B cell (primary cell): ENCODE data around the gene MOB3C. TPM values are rescaled to one million over a fixed set of nuclear protein-coding genes. Genes with fewer than 3 reads are reported as not detected.

Source experiments
- ATAC-seq: fragments of 200-7000 bp; cut with Tn5 transposase; one replicate; pipeline ENCODE4 v1.10.0; 2021; ENCODE audit warnings: low read depth, mild to moderate bottlenecking, moderate number of reproducible peaks, moderate library complexity
- CTCF ChIA-PET: fragments of 350-600 bp; sonication (Branson Sonifier 250); formaldehyde crosslinking; loops from one replicate; lab custom pipeline; 2021; ENCODE audit warnings: antibody characterized with exemption, inconsistent platforms; lab: Charles Lee
- POLR2A ChIA-PET: fragments of 350-600 bp; sonication (Branson Sonifier 250); formaldehyde crosslinking; loops from one replicate; lab custom pipeline; 2021; ENCODE audit warnings: antibody characterized with exemption; lab: Charles Lee
- DNase-seq: peaks from one replicate; pipeline ENCODE4 v3.0.0; 2013
- H2AFZ ChIP-seq: 2 replicates; pipeline ENCODE4 v1.6.1; 2012; ENCODE audit warnings: mild to moderate bottlenecking, low read depth, low read length; ENCODE audit not compliant: insufficient read depth, poor library complexity, severe bottlenecking
- H3K27ac ChIP-seq, 2 donors: 1 replicate in 1 of 2; 2 replicates in 1 of 2; pipeline ENCODE4 v1.5.1; 2012 to 2013; ENCODE audit warnings: low read length in 2 of 2, mild to moderate bottlenecking in 2 of 2, moderate library complexity in 1 of 2
- H3K27me3 ChIP-seq, 4 experiments: fragments of 200-600 bp in 1 of 4; sonication (generic) in 1 of 4; replicated peaks in 1 of 4; 1 replicate in 2 of 4; 2 replicates in 2 of 4; pipeline versions ENCODE4 v1.6.1 to v1.7.0; 2013 to 2016; ENCODE audit warnings: low read length in 3 of 4, mild to moderate bottlenecking in 2 of 4, mixed read lengths in 1 of 4, moderate library complexity in 1 of 4; ENCODE audit not compliant: insufficient read depth in 4 of 4, control insufficient read depth in 3 of 4; ENCODE audit errors: control extremely low read depth in 1 of 4
- H3K36me3 ChIP-seq, 2 experiments: replicated peaks in 1 of 2; 1 replicate in 1 of 2; 2 replicates in 1 of 2; pipeline versions ENCODE4 v1.6.1 to v1.7.1; 2013; ENCODE audit warnings: low read length in 1 of 2; ENCODE audit not compliant: insufficient read depth in 2 of 2, control insufficient read depth in 1 of 2; ENCODE audit errors: control extremely low read depth in 1 of 2, extremely low read depth in 1 of 2
- H3K4me1 ChIP-seq, 2 donors: fragments of 200-600 bp in 1 of 2; sonication (generic) in 1 of 2; 1 replicate in 1 of 2; 2 replicates in 1 of 2; pipeline versions ENCODE4 v1.5.1 to v1.6.1; 2013 to 2017; ENCODE audit warnings: low read length in 2 of 2; ENCODE audit not compliant: control insufficient read depth in 2 of 2, insufficient read depth in 2 of 2
- H3K4me2 ChIP-seq: replicated peaks from 2 replicates; pipeline ENCODE3; 2012; ENCODE audit warnings: mild to moderate bottlenecking, low read depth, low read length; ENCODE audit not compliant: poor library complexity, severe bottlenecking
- H3K4me3 ChIP-seq, 5 experiments: fragments of 200-600 bp in 1 of 5; sonication (generic) in 1 of 5; 1 replicate in 3 of 5; 2 replicates in 2 of 5; pipeline versions ENCODE4 v1.5.1 to v1.7.0; 2011 to 2016; ENCODE audit warnings: low read length in 4 of 5, mild to moderate bottlenecking in 4 of 5, low read depth in 2 of 5, control low read depth in 1 of 5, moderate library complexity in 1 of 5; ENCODE audit not compliant: insufficient read depth in 1 of 5; ENCODE audit errors: control extremely low read depth in 1 of 5, extremely low read depth in 1 of 5
- H3K79me2 ChIP-seq: fragments of 200-600 bp; sonication (generic); one replicate; pipeline ENCODE4 v1.6.0; 2016; ENCODE audit warnings: low read length; ENCODE audit not compliant: control insufficient read depth, insufficient read depth
- H3K9ac ChIP-seq: fragments of 200-600 bp; sonication (generic); 2 replicates; pipeline ENCODE4 v1.6.1; 2017; ENCODE audit warnings: mild to moderate bottlenecking, low read length, moderate library complexity
- H3K9me3 ChIP-seq, 3 donors: one replicate each; pipeline versions ENCODE4 v1.6.1 to v1.7.1; 2013; ENCODE audit warnings: low read length in 2 of 3; ENCODE audit not compliant: control insufficient read depth in 2 of 3, insufficient read depth in 1 of 3; ENCODE audit errors: control extremely low read depth in 1 of 3
- H4K20me1 ChIP-seq: 2 replicates; pipeline ENCODE4 v1.6.0; 2012; ENCODE audit warnings: mild to moderate bottlenecking, low read length; ENCODE audit not compliant: insufficient read depth, control insufficient read depth, poor library complexity, severe bottlenecking
- H3K27ac Mint-ChIP-seq: one replicate; pipeline ENCODE4 v1.8.0; 2021; ENCODE audit warnings: mixed read lengths
- H3K27me3 Mint-ChIP-seq: one replicate; pipeline ENCODE4 v1.8.0; 2021; ENCODE audit warnings: mixed read lengths
- H3K4me1 Mint-ChIP-seq: one replicate; pipeline ENCODE4 v1.8.0; 2021; ENCODE audit warnings: mixed read lengths
- H3K4me3 Mint-ChIP-seq: one replicate; pipeline ENCODE4 v1.8.0; 2021; ENCODE audit warnings: mixed read lengths
- H3K9me3 Mint-ChIP-seq: one replicate; pipeline ENCODE4 v1.8.0; 2022; ENCODE audit warnings: mixed read lengths; ENCODE audit not compliant: insufficient read depth
- EZH2 ChIP-seq: IDR thresholded peaks from 2 replicates; pipeline ENCODE4 v1.6.1; 2012; ENCODE audit warnings: borderline replicate concordance, low read depth, mild to moderate bottlenecking, moderate library complexity, low read length; ENCODE audit not compliant: insufficient read depth, poor library complexity, severe bottlenecking
- WGBS: methylation state at CpG from one replicate; pipeline ENCODE4 v1.1.5; 2013; ENCODE audit warnings: missing lambda C conversion rate; ENCODE audit not compliant: insufficient coverage; 5-methylcytosine and 5-hydroxymethylcytosine counted together
- intact Hi-C: fragments of 100-400 bp; cut with micrococcal nuclease; formaldehyde crosslinking; loops from one replicate; pipeline ENCODE4 v1.10.0; 2022
- polyA plus RNA-seq: library from polyadenylated mRNA; depleted of rRNA; stranded (reverse); fragments of >200 nt; gene quantifications from 2 replicates; pipeline ENCODE4 v1.2.3, GENCODE V29; 2012
- total RNA-seq, 2 donors: library from RNA; stranded (reverse); fragments of 120-200 nt in 1 of 2; gene quantifications; 1 replicate in 1 of 2; 2 replicates in 1 of 2; pipeline versions ENCODE4 v1.2.3 to v1.2.4, GENCODE V29; 2013 to 2022
- TF ChIP-seq, protein P1 (sequence below): fragments of 200-600 bp; IDR thresholded peaks from one replicate; pipeline ENCODE4 v1.8.0; 2022; ENCODE audit warnings: antibody characterized with exemption, mild to moderate bottlenecking

MOB3C gene
- total and polyA plus RNA-seq, 2 donors (not counting 1 experiment from before 2014, with no cell fraction given) = 18.9 to 19.2 TPM

- no peak overlapping the region for H3K27ac ChIP-seq
- CTCF ChIA-PET = no interaction called here
- intact Hi-C loops = no loop called here
- H3K4me1 Mint-ChIP-seq = no peaks in the 10 kb centered on the region
- no peak for ATAC-seq
- no peaks in the 10 kb centered on the region for H3K27me3 Mint-ChIP-seq
- no peak overlapping the region for H3K4me3 Mint-ChIP-seq
- no CpG with 5 or more reads among the region's 2 CpGs for WGBS
- no peak overlapping the region for H2AFZ ChIP-seq
- H3K9me3 Mint-ChIP-seq = no peaks in the 10 kb centered on the region
- no peak overlapping the region for H3K4me2 ChIP-seq
- H3K4me3 ChIP-seq = no peak overlapping the region
- H3K9me3 ChIP-seq = no peaks in the 10 kb centered on the region
- H3K4me1 ChIP-seq = no peaks in the 10 kb centered on the region
- no peak for DNase-seq
- POLR2A ChIA-PET = no interaction called here
- H3K9ac ChIP-seq = no peak overlapping the region
- H3K79me2 ChIP-seq = no peaks in the 10 kb centered on the region
- TF ChIP-seq, protein P1, sequence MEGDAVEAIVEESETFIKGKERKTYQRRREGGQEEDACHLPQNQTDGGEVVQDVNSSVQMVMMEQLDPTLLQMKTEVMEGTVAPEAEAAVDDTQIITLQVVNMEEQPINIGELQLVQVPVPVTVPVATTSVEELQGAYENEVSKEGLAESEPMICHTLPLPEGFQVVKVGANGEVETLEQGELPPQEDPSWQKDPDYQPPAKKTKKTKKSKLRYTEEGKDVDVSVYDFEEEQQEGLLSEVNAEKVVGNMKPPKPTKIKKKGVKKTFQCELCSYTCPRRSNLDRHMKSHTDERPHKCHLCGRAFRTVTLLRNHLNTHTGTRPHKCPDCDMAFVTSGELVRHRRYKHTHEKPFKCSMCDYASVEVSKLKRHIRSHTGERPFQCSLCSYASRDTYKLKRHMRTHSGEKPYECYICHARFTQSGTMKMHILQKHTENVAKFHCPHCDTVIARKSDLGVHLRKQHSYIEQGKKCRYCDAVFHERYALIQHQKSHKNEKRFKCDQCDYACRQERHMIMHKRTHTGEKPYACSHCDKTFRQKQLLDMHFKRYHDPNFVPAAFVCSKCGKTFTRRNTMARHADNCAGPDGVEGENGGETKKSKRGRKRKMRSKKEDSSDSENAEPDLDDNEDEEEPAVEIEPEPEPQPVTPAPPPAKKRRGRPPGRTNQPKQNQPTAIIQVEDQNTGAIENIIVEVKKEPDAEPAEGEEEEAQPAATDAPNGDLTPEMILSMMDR = no peak
- no peak for TF ChIP-seq EZH2
- no peaks in the 10 kb centered on the region for H3K27me3 ChIP-seq
- H3K36me3 ChIP-seq = peaks cover 8 to 24% of the 10 kb centered on the region in 2 experiments
- no peaks in the 10 kb centered on the region for H4K20me1 ChIP-seq
- no peak overlapping the region for H3K27ac Mint-ChIP-seq
Measured at GRCh38 chr1:46637444-46638083, 21.0 kb upstream of the MOB3C start.

DNA sequence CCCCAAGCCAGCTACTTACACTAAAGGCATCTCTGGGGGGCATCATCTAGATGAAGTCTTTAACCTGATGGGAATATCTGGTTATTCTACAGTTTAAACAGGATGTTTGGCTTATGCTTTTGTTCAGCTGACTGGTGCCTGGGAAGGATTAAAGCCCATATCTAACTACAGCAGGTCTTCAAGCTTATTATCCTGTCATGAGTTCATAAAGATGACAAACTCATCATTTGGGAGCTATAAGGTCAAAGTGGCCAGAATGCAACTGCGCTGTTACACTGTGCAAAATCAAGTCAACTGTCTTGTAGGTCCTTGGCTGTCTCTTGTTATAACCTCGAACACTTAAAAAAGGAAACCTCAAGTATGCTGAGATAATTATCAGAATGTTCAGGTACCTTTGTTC is 18.6 kb upstream of the MOB3C start:
- ATAC-seq = no peak
- DNase-seq = no peak
- no peaks in the 10 kb centered on the region for H3K9me3 Mint-ChIP-seq
- no peak overlapping the region for H3K4me3 Mint-ChIP-seq
- no peak overlapping the region for H3K27ac Mint-ChIP-seq
- ChIA-PET POLR2A (no interaction called here), CTCF (no interaction called here)
- 100% methylated on average over 1 of the region's 2 CpGs for WGBS
- Histone ChIP-seq H3K27ac (no peak overlapping the region), H3K9me3 (no peaks in the 10 kb centered on the region), H3K36me3 (peaks cover 11 to 32% of the 10 kb centered on the region in 2 experiments), H3K79me2 (no peaks in the 10 kb centered on the region), H3K9ac (no peak overlapping the region), H3K4me2 (no peak overlapping the region), H3K4me1 (no peaks in the 10 kb centered on the region), H3K4me3 (no peak overlapping the region), H3K27me3 (no peaks in the 10 kb centered on the region), H2AFZ (no peak overlapping the region), H4K20me1 (no peaks in the 10 kb centered on the region)
- no peaks in the 10 kb centered on the region for H3K27me3 Mint-ChIP-seq
- TF ChIP-seq, protein P1 = no peak
- TF ChIP-seq EZH2 = no peak
- intact Hi-C loops = no loop called here
- no peaks in the 10 kb centered on the region for H3K4me1 Mint-ChIP-seq
